ENCODE data around the gene KIF6.

DNA sequence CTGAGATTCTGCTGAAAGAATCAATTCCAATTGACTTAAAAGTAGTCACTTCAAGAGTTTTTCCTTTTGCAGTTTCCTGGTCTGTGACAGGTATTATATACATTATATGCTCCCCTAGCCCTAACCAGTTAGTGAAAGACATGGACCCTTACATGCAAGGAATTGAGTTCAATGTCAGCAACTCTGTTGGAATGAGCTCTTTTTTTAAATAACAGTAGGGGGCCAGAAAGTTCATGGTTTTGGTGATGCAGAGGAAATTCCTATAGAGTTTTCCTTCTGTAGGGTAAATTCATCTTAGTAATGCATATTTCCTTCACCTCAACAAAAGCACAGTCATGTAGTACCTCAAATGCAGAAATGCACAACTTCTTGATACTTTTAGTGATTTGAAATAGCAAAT, 172.2 kb downstream of the KIF6 start:
- no peak for TF ChIP-seq CTCF (IDR thresholded peaks at IDR 0.05)
- no peak for TF ChIP-seq POLR2A (IDR thresholded peaks at IDR 0.05)
